GM15510 (cell line): ENCODE data around the gene PPFIBP1.

ENCODE experiments used
- POLR2A ChIP-seq: IDR thresholded peaks from 3 replicates; pipeline ENCODE4 v1.6.1; 2011; ENCODE audit warnings: borderline replicate concordance; ENCODE audit not compliant: insufficient read length; ENCODE audit errors: extremely low read depth

PPFIBP1 gene

DNA sequence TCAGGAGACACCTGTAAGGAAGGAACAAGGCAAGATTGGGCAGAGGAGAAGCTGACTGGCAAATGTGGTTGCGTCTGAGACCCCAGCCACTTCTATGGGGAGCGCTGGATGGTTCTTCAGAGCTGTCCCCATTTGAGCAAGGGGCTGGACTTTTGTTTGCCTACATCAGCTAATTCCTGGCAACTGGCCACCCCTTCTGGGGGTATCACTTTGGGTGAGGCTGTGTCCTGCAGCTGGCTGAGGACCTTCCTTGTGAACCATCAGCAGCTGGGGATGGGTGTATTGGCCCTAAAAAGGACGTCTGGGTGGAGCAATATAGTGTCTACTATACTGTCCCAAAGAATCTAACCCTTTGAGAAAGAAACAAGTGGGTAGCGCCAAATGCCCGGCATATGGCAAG lies 23.6 kb downstream of the PPFIBP1 start:
- no peak for TF ChIP-seq POLR2A

DNA sequence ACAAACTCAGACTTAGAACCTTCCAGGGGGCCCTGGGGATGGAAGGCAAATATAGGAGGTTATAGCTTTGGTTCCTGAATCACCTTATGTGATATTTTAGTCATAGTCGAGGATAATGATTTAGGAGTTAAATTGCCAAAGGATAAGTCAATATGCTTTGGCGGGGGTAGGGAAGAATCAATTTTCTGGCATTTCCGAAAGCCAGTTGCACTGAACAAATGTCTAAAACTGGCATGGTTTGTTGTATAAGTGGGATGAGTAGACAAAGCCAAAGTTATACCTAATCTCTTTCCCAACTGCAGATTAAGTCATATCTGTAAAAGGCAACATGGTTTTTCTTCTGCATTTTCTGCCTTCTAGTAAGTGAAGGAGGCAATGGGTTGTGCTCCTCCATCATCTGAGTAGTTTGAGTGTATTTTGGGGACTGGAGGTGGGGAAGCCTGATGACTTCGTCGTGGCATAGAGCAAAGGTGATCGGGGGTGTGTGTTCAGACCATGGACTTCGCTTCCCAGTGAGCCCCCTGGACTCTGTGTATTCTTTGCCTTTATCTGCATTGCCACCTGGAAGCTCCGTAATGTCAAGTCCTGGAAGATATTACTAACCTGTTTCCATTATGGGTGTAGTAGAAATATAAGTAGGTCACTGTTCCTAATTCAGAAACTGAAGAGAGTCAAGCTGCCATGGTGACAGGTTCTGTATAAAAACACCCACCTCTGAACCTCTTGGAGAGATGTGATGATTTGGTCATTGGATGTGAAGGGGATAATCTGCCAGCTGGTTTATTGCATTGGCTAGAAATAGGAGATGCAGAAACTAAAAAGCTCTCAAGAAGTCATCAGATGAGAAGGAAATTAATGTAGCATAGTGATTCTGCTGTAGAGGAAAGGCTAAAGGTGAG lies 24.5 kb downstream of the PPFIBP1 start:
- TF ChIP-seq POLR2A = no peak

- TF ChIP-seq POLR2A = no peak
Observed at GRCh38 chr12:27549236-27549800, 25.3 kb downstream of the PPFIBP1 start.

GRCh38 chr12:27549801-27550652 lies 26.0 kb downstream of the PPFIBP1 start:
- no peak for TF ChIP-seq POLR2A

DNA sequence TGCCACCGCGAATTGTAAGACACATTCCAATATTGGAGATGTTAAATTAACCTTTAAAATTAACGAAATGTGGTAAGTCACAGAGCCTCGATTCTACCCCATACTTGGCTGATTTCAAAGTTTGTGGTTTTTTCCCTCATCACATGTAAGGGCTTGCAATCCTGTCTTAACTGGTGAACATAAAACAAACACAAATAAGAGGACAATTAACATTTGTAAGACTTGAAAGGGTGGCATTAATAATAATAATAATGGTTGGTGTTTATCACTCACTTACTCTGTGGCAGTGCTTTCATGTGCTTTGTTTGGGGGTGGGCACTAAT lies 26.6 kb downstream of the PPFIBP1 start:
- no peak for TF ChIP-seq POLR2A

GRCh38 chr12:27551172-27551840 lies 27.3 kb downstream of the PPFIBP1 start:
- TF ChIP-seq POLR2A = no peak

DNA sequence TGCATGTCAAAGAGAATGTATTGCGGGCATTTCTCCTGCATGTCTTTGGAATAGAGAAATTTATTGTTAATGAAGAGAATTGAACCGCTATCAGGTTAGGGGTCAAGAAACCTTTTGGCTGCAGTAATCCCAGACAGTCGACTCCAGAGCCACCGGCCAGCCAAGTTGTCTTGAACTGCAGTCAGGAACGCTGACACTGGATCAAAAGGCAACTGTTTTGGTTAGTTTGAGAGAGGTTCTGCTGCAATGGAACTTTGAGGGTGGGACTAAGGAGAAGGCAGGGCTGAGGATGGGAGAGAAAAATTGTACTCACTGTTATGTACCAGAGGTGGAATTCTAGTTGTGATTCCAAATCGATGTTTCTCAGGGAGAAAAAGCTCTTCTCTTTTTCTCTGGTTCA lies 28.2 kb downstream of the PPFIBP1 start:
- no peak for TF ChIP-seq POLR2A

DNA sequence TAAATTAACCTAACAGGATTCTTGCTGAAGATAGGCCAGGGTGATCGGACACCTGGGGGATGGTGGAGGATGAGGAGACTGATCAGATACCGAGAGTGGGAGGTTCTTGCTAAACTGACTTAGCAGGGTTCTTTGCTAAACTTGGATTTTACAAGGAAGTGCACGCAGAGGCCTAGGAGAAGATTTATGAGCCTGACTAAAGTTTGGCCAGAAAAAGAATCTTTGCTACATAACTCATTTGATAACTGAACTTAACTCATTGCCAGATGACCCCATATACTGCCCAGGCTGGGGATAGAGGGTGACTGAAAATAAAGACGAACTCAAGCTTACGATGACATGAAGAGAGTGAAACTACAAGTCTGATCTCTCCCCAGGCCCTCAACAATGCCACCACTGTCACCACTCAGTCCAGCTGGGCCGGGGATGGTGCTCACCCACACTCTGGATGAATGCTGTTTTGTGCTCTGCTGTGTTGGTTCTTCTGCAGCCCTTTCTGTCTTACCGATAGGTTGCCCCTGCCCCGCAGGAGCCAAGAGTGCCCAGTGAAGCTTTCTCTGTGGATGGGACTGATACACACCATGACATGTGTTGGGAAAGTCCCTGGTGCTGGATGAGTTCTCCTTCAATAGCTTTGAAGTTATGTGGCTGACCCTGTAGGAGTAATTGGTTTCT lies 29.0 kb downstream of the PPFIBP1 start:
- TF ChIP-seq POLR2A = no peak

DNA sequence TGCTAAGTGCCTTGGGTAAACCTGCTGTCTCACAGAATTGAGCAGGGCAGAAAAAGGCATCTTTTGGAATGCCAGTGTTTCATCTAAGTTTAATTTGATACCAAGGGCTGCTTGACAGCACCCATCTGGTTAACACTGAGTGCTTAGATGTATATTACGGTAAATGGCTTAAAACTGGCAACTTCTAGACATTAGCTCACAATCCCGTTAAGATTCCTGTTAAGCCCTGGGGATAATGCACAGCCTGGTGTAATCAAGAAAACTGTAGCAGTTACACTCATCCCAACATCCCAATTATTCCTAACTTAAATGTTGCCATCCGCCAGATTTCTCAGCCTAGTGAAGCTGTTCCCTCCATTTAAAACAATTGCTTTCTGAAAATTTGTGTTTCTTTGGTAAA lies 29.9 kb downstream of the PPFIBP1 start:
- TF ChIP-seq POLR2A = no peak

- TF ChIP-seq POLR2A = no peak
Observed at GRCh38 chr12:27554421-27555186, 30.6 kb downstream of the PPFIBP1 start.

GRCh38 chr12:27555361-27555760 lies 31.4 kb downstream of the PPFIBP1 start:
- TF ChIP-seq POLR2A = no peak

DNA sequence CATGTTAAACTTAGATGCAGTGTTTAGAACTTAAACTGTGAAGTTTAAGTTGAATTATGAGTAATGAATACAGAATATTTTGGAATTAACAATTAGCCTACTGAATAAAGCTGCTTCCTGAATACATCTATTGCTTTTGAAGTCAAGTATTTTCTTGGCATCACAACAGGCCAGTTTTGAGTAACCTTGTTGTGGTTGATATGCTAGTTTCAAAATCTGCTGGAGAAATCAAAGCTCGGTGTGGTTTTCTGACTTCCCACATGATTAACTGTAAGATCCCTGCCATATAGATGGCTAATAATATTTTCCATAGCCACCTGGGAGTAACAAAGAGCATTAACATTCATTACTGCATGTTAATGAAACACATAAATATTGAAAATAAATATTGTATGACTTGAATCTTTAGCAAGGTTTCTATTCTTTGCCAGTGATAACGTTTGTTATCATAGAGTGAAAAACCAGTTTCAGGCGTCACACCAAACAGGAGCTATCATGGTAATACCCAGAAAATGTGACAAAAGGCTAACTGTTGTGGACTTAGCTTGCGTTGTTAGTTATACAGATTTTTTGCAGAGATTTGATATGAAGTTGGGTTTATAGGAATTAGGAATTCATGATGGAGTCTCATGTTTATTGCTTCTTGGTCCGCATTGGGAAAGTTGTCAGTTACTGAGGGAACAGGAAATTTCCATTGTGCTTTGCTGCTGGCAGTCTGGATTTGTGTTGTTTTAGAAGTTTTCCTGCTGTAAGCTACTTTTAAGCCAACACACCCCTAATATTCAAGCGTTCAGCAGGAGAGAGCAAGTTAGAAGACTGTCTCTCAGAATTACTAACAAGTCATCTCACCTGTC lies 32.1 kb downstream of the PPFIBP1 start:
- no peak for TF ChIP-seq POLR2A

DNA sequence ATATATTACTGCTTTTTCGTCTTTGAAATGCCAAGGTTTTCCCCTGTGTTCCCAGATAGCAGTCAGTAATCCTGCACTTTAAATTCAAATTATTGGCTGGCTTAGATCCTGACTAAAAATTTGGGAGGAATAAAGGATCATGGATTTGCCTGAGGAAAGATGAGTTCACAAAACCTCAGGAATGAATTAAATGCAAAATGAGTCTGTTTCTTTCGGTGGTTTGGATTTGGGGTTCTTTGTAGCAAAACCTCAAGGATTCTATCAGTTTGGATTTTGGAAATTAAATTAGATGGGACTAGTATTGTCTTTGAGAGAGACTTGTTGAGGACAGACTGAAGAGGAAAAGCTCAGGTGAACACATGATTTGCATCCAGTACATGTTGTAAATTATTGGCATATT lies 36.1 kb downstream of the PPFIBP1 start:
- no peak for TF ChIP-seq POLR2A
